IMR-90 (cell line): ENCODE measurements around the gene CARS2. TPM values are rescaled to one million over a fixed set of nuclear protein-coding genes. Genes with fewer than 3 reads are reported as not detected.
"Not testable (repeated sequence)": the region's sequence is repeated elsewhere in the genome, so short reads cannot be mapped to it uniquely, and the experiment has no call there.

Source experiments
- ATAC-seq: fragments of 200-7000 bp; cut with Tn5 transposase; 2 replicates; pipeline ENCODE4 v1.9.1; 2020; ENCODE audit warnings: low read depth, mild to moderate bottlenecking, moderate library complexity
- BruUV-seq: library from RNA; stranded (reverse); fragments of 400-500 nt; replicated peaks from 2 replicates; lab custom pipeline; 2021; lab: Mats Ljungman, UMichigan
- CTCF ChIA-PET: fragments of 300-600 bp; formaldehyde crosslinking; extraction: SDS; loops from one replicate; lab custom pipeline; 2021; ENCODE audit warnings: antibody characterized with exemption; lab: Yijun Ruan, JAX
- POLR2A ChIA-PET: fragments of 300-600 bp; sonication (Branson Sonifier 250); formaldehyde crosslinking; loops from one replicate; lab custom pipeline; 2022; ENCODE audit warnings: antibody characterized with exemption; ENCODE audit not compliant: unreplicated experiment; lab: Charles Lee
- DNase-seq: peaks from one replicate; pipeline ENCODE4 v3.0.0; 2013
- H2AFZ ChIP-seq: replicated peaks from 2 replicates; pipeline ENCODE3; 2013; ENCODE audit warnings: low read length, mild to moderate bottlenecking; ENCODE audit not compliant: poor library complexity
- H2AK5ac ChIP-seq: 2 replicates; pipeline ENCODE4 v1.6.1; 2013; ENCODE audit warnings: low read depth, low read length, inconsistent platforms
- H2AK9ac ChIP-seq: replicated peaks from 2 replicates; pipeline ENCODE3; 2013; ENCODE audit warnings: mild to moderate bottlenecking, low read depth, low read length, moderate library complexity; ENCODE audit not compliant: poor library complexity
- H2BK120ac ChIP-seq: 2 replicates; pipeline ENCODE4 v1.6.1; 2013; ENCODE audit warnings: low read depth, low read length, inconsistent platforms
- H2BK15ac ChIP-seq: 3 replicates; pipeline ENCODE4 v1.6.1; 2013; ENCODE audit warnings: low read depth, low read length, inconsistent platforms
- H2BK20ac ChIP-seq: 2 replicates; pipeline ENCODE4 v1.6.1; 2013; ENCODE audit warnings: low read depth, mild to moderate bottlenecking, inconsistent platforms, low read length, moderate library complexity
- H2BK5ac ChIP-seq: 2 replicates; pipeline ENCODE4 v1.6.1; 2013; ENCODE audit warnings: mild to moderate bottlenecking, low read depth, low read length, inconsistent platforms; ENCODE audit not compliant: poor library complexity, severe bottlenecking
- H3K14ac ChIP-seq: replicated peaks from 2 replicates; pipeline ENCODE4 v1.6.1; 2013; ENCODE audit warnings: low read depth, low read length, inconsistent platforms
- H3K18ac ChIP-seq: 2 replicates; pipeline ENCODE4 v1.6.1; 2013; ENCODE audit warnings: low read depth, low read length, control low read depth
- H3K23ac ChIP-seq: 2 replicates; pipeline ENCODE4 v1.6.1; 2013; ENCODE audit warnings: low read depth, low read length, inconsistent platforms
- H3K27ac ChIP-seq: 2 replicates; pipeline ENCODE4 v1.5.1; 2013; ENCODE audit warnings: mild to moderate bottlenecking, control low read depth, low read length; ENCODE audit not compliant: insufficient read depth
- H3K27me3 ChIP-seq: 2 replicates; pipeline ENCODE4 v1.6.1; 2013; ENCODE audit warnings: low read length; ENCODE audit not compliant: control insufficient read depth, insufficient read depth
- H3K36me3 ChIP-seq: 2 replicates; pipeline ENCODE4 v1.6.1; 2013; ENCODE audit warnings: low read length, mixed read lengths; ENCODE audit not compliant: control insufficient read depth, insufficient read depth
- H3K4ac ChIP-seq: 2 replicates; pipeline ENCODE4 v1.6.1; 2013; ENCODE audit warnings: low read depth, low read length, inconsistent platforms
- H3K4me1 ChIP-seq: 2 replicates; pipeline ENCODE4 v1.6.1; 2013; ENCODE audit warnings: low read length, mixed read lengths; ENCODE audit not compliant: control insufficient read depth, insufficient read depth
- H3K4me2 ChIP-seq: 2 replicates; pipeline ENCODE4 v1.6.1; 2013; ENCODE audit warnings: low read depth, mild to moderate bottlenecking, control low read depth, low read length, moderate library complexity
- H3K4me3 ChIP-seq: 2 replicates; pipeline ENCODE4 v1.5.1; 2013; ENCODE audit warnings: low read depth, mild to moderate bottlenecking, control low read depth, low read length, moderate library complexity; ENCODE audit not compliant: insufficient read depth
- H3K56ac ChIP-seq: 2 replicates; pipeline ENCODE4 v1.6.1; 2013; ENCODE audit warnings: low read length, inconsistent platforms; ENCODE audit not compliant: insufficient read depth; ENCODE audit errors: extremely low read depth
- H3K79me1 ChIP-seq, 2 experiments: 2 replicates each; pipeline ENCODE4 v1.6.1; 2013; ENCODE audit warnings: low read length in 2 of 2, inconsistent platforms in 1 of 2, low read depth in 1 of 2
- H3K9ac ChIP-seq: 2 replicates; pipeline ENCODE4 v1.6.1; 2013; ENCODE audit warnings: low read depth, low read length, control low read depth
- H3K9me1 ChIP-seq: 2 replicates; pipeline ENCODE4 v1.6.1; 2013; ENCODE audit warnings: low read length, inconsistent platforms; ENCODE audit not compliant: insufficient read depth
- H3K9me3 ChIP-seq: 2 replicates; pipeline ENCODE4 v1.6.1; 2013; ENCODE audit warnings: low read length; ENCODE audit not compliant: control insufficient read depth, insufficient read depth
- H4K20me1 ChIP-seq: 2 replicates; pipeline ENCODE4 v1.6.1; 2013; ENCODE audit warnings: low read length, inconsistent platforms; ENCODE audit not compliant: insufficient read depth
- H4K5ac ChIP-seq: 2 replicates; pipeline ENCODE4 v1.6.1; 2013; ENCODE audit warnings: mild to moderate bottlenecking, low read depth, low read length, control low read depth
- H4K8ac ChIP-seq, 2 experiments: 2 replicates each; pipeline ENCODE4 v1.6.1; 2013; ENCODE audit warnings: low read depth in 2 of 2, low read length in 2 of 2, control low read depth in 1 of 2, inconsistent platforms in 1 of 2
- H4K91ac ChIP-seq: 2 replicates; pipeline ENCODE4 v1.6.1; 2013; ENCODE audit warnings: low read depth, low read length, inconsistent platforms; ENCODE audit not compliant: insufficient read depth
- WGBS, 2 experiments: methylation state at CpG; one replicate each; pipeline versions ENCODE4 v1.1.5 to v1.1.7; 2013; ENCODE audit warnings: missing lambda C conversion rate in 2 of 2; ENCODE audit not compliant: insufficient read length in 1 of 2; ENCODE audit errors: extremely low coverage in 2 of 2; 5-methylcytosine and 5-hydroxymethylcytosine counted together
- dilution Hi-C: fragments of 300-500 bp; cut with HindIII; formaldehyde crosslinking; loops from one replicate; pipeline ENCODE4 v1.14.3; 2018; ENCODE audit warnings: low sequenced_read_pairs; ENCODE audit not compliant: unreplicated experiment
- in situ Hi-C: fragments of 300-500 bp; cut with MboI; formaldehyde crosslinking; loops from 3 replicates; pipeline ENCODE4 v1.14.3; 2019; ENCODE audit warnings: low sequenced_read_pairs, inconsistent platforms, mixed read lengths
- intact Hi-C: fragments of 100-400 bp; cut with micrococcal nuclease; formaldehyde crosslinking; loops from 2 replicates; pipeline ENCODE4 v1.10.0; 2022
- polyA plus RNA-seq, 3 experiments: library from polyadenylated mRNA; depleted of rRNA; stranded (reverse); fragments of >200 nt; gene quantifications; 2 replicates each; pipeline ENCODE4 v1.2.3, GENCODE V29; 2012; ENCODE audit warnings: low replicate concordance in 1 of 3
- total RNA-seq: library from RNA; depleted of rRNA; stranded (reverse); fragments of >200 nt; gene quantifications from 2 replicates; pipeline ENCODE4 v1.2.3, GENCODE V29; 2012

The CARS2 gene
- total and polyA plus RNA-seq, 2 of the 4 experiments (the other 2 are of a cell fraction): 76.2 to 76.4 TPM

DNA sequence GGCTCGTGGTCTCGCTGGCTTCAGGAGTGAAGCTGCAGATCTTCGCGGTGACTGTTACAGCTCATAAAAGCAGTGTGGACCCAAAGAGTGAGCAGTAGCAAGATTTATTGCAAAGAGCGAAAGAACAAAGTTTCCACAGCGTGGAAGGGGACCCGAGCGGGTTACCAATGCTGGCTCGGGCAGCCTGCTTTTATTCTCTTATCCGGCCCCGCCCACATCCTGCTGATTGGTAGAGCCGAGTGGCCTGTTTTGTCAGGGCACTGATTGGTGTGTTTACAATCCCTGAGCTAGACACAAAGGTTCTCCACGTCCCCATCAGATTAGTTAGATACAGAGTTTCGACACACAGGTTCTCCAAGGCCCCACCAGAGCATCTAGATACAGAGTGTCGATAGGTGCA lies 73.7 kb downstream of the CARS2 start:
- BruUV-seq, CTCF ChIA-PET: not testable (repeated sequence)

More for the DNA sequence above, 73.7 kb downstream of the CARS2 start:
- ATAC-seq, H3K56ac ChIP-seq, in situ Hi-C loops, H2BK5ac ChIP-seq, H2BK20ac ChIP-seq, DNase-seq, H3K18ac ChIP-seq, H4K8ac ChIP-seq, H4K5ac ChIP-seq, H2AK5ac ChIP-seq, dilution Hi-C loops, H4K91ac ChIP-seq, H3K4me2 ChIP-seq, H2BK120ac ChIP-seq, H3K9me3 ChIP-seq, H3K27ac ChIP-seq, H3K4me3 ChIP-seq, POLR2A ChIA-PET, H2AK9ac ChIP-seq, H3K14ac ChIP-seq, H3K4me1 ChIP-seq, H2BK15ac ChIP-seq, H3K9ac ChIP-seq, intact Hi-C loops, H3K4ac ChIP-seq, H2AFZ ChIP-seq, H3K27me3 ChIP-seq, H3K23ac ChIP-seq: not testable (repeated sequence)
- WGBS, 2 experiments: 100% methylated on average over 4 of the region's 15 CpGs; no CpG with 5 or more reads in 1 of the 2 experiments
- Histone ChIP-seq H4K20me1 (peaks cover 65% of the 10 kb centered on the region), H3K36me3 (peaks cover 64% of the 10 kb centered on the region), H3K9me1 (peaks cover 25% of the 10 kb centered on the region), H3K79me1 (peaks cover 45 to 73% of the 10 kb centered on the region in 2 experiments)
